ENCODE results near the gene ATP5PD. TPM values are rescaled to one million over a fixed set of nuclear protein-coding genes. Genes with fewer than 3 reads are reported as not detected.
"Not testable (repeated sequence)": the region's sequence is repeated elsewhere in the genome, so short reads cannot be mapped to it uniquely, and the experiment has no call there.

The ATP5PD gene
- total and polyA plus RNA-seq, 2 donors (not counting 1 experiment from before 2014, with no cell fraction given): 92.1 to 101 TPM

DNA sequence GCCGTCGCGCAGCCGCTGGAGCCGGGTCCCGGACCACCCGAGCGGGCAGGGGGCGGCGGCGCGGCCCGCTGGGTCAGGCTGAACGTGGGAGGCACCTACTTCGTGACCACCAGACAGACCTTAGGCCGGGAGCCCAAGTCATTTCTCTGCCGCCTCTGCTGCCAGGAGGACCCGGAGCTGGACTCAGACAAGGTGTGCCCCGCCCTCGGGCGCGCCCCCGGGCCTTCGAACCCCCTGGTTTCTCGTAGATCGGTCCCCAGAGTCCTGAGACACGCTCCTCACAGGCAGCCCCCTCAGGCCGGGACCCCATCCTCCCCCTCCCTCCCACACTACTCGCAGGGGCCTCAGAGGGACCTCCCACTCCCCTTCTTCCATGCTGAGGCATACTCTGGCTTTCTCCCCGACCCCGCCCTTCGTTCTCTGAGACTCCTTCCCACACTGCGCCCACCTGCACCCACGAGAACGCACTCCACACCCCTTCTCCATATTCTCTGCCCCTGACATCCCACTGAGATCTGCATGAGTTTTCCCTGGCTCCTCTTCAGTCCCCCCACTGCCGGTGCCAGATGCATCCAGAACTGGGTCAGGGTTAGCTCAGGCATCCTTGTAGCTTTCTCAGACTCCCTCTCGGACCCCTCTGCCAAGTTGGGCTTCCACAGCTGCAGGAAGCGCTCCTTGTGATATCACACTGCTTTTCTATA is 779 bp upstream of the ATP5PD start:
- Mint-ChIP-seq H3K4me1 (peaks cover 27% of the 10 kb centered on the region), H3K27ac (peak overlapping the region; percentile 92), H3K9me3 (ENCODE audit: insufficient read depth) (no peaks in the 10 kb centered on the region), H3K4me3 (peak overlapping the region; percentile 93), H3K27me3 (no peaks in the 10 kb centered on the region)
- H2AFZ ChIP-seq (ENCODE audit: insufficient read depth, low read depth, low read length, poor library complexity, severe bottlenecking): peak overlapping the region; percentile 99
- no peak for ATAC-seq (ENCODE audit: low read depth)
- H3K9me3 ChIP-seq (ENCODE audit: control extremely low read depth in 1 of 3, control insufficient read depth in 2 of 3, insufficient read depth in 1 of 3, low read length in 2 of 3): no peaks in the 10 kb centered on the region
- H3K4me2 ChIP-seq (replicated peaks; ENCODE audit: low read depth, low read length, poor library complexity, severe bottlenecking): peak overlapping the region; percentile 93
- peak overlapping the region; percentile 95 for H3K9ac ChIP-seq (ENCODE audit: low read length)
- peak; percentile 56 for DNase-seq
- no peaks in the 10 kb centered on the region for H4K20me1 ChIP-seq (ENCODE audit: control insufficient read depth, insufficient read depth, low read length, poor library complexity, severe bottlenecking)
- no peaks in the 10 kb centered on the region for H3K36me3 ChIP-seq (replicated peaks in 1 of 2; ENCODE audit: control extremely low read depth in 1 of 2, control insufficient read depth in 1 of 2, extremely low read depth in 1 of 2, insufficient read depth in 2 of 2, low read length in 1 of 2)
- peak overlapping the region; percentile 26 to 97 (median 89) for H3K4me3 ChIP-seq (ENCODE audit: control extremely low read depth in 1 of 5, extremely low read depth in 1 of 5, insufficient read depth in 1 of 5, low read depth in 2 of 5, low read length in 4 of 5)
- H3K27me3 ChIP-seq (replicated peaks in 1 of 4; ENCODE audit: control extremely low read depth in 1 of 4, control insufficient read depth in 3 of 4, insufficient read depth in 4 of 4, low read length in 3 of 4): no peaks in the 10 kb centered on the region
- WGBS (ENCODE audit: insufficient coverage): 1% methylated on average over 38 of the region's 38 CpGs
- ChIA-PET CTCF (interaction anchor here (1.2 to 1.5 kb wide), 3 partner anchors 67 to 125 kb away, joined by 3 to 6 read pairs (median 4); no protein-coding TSS in a partner anchor), POLR2A (interaction anchor here (0.6 to 1.3 kb wide), 6 partner anchors 16 to 158 kb away, joined by 3 to 5 read pairs (median 4); partner anchors contain the start of genes MRPL58 and NUP85)
- H3K4me1 ChIP-seq (ENCODE audit: control insufficient read depth in 2 of 2, insufficient read depth in 2 of 2, low read length in 2 of 2): peaks cover 13 to 16% of the 10 kb centered on the region in 2 donors
- H3K79me2 ChIP-seq (ENCODE audit: control insufficient read depth, insufficient read depth, low read length): peaks cover 17% of the 10 kb centered on the region
- peak overlapping the region in 1 of 2 donors; percentile 68 for H3K27ac ChIP-seq (ENCODE audit: low read length in 2 of 2)
- intact Hi-C loops (cut with micrococcal nuclease): loop anchor here (1.0 to 10.0 kb wide), 7 partner anchors 35 to 157 kb away; partner anchors contain the start of genes ARMC7, CDR2L, JPT1 and MRPL58
- TF ChIP-seq EZH2 (IDR thresholded peaks at IDR 0.05; ENCODE audit: borderline replicate concordance, insufficient read depth, low read depth, low read length, poor library complexity, severe bottlenecking): no peak
- TF ChIP-seq, protein P1, sequence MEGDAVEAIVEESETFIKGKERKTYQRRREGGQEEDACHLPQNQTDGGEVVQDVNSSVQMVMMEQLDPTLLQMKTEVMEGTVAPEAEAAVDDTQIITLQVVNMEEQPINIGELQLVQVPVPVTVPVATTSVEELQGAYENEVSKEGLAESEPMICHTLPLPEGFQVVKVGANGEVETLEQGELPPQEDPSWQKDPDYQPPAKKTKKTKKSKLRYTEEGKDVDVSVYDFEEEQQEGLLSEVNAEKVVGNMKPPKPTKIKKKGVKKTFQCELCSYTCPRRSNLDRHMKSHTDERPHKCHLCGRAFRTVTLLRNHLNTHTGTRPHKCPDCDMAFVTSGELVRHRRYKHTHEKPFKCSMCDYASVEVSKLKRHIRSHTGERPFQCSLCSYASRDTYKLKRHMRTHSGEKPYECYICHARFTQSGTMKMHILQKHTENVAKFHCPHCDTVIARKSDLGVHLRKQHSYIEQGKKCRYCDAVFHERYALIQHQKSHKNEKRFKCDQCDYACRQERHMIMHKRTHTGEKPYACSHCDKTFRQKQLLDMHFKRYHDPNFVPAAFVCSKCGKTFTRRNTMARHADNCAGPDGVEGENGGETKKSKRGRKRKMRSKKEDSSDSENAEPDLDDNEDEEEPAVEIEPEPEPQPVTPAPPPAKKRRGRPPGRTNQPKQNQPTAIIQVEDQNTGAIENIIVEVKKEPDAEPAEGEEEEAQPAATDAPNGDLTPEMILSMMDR (IDR thresholded peaks at IDR 0.05): no peak

DNA sequence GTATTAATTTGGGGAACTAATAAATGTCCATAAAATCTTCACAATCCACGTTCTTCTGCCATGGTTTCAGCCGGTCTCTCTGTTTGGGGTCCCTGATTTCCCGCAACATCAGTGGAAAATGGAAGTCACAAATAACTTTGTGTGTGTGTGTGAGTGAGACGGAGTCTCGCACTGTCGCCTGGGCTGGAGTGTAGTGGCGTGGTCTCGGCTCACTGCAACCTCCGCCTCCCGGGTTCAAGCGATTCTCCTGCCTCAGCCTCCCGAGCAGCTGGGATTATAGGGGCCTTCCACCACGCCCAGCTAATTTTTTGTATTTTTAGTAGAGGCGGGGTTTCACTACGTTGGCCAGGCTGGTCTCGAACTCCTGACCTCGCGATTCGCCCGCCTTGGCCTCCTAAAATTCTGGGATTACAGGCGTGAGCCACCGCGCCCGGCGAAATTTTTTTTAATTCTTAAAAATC is 793 bp downstream of the ATP5PD start:
- Histone ChIP-seq H3K4me2 (replicated peaks; ENCODE audit: low read depth, low read length, poor library complexity, severe bottlenecking) (peak overlapping the region; percentile 93), H3K79me2 (ENCODE audit: control insufficient read depth, insufficient read depth, low read length) (peaks cover 20% of the 10 kb centered on the region), H3K4me1 (ENCODE audit: control insufficient read depth in 2 of 2, insufficient read depth in 2 of 2, low read length in 2 of 2) (peaks cover 13 to 16% of the 10 kb centered on the region in 2 donors), H3K9ac (ENCODE audit: low read length) (peak overlapping the region; percentile 95), H2AFZ (ENCODE audit: insufficient read depth, low read depth, low read length, poor library complexity, severe bottlenecking) (peak overlapping the region; percentile 99), H3K27ac (ENCODE audit: low read length in 2 of 2) (peak overlapping the region in 1 of 2 donors; percentile 89), H3K4me3 (ENCODE audit: control extremely low read depth in 1 of 5, extremely low read depth in 1 of 5, insufficient read depth in 1 of 5, low read depth in 2 of 5, low read length in 4 of 5) (peak overlapping the region; percentile 77 to 97 (median 89))
- intact Hi-C loops (cut with micrococcal nuclease): loop anchor here (1.0 to 10.0 kb wide), 5 partner anchors 12 to 159 kb away; partner anchors contain the start of genes CDR2L, JPT1, NUP85 and SUMO2
- H3K27me3 Mint-ChIP-seq; ATAC-seq (ENCODE audit: low read depth); H3K9me3 ChIP-seq (ENCODE audit: control extremely low read depth in 1 of 3, control insufficient read depth in 2 of 3, insufficient read depth in 1 of 3, low read length in 2 of 3); H3K36me3 ChIP-seq (replicated peaks in 1 of 2; ENCODE audit: control extremely low read depth in 1 of 2, control insufficient read depth in 1 of 2, extremely low read depth in 1 of 2, insufficient read depth in 2 of 2, low read length in 1 of 2); H3K27ac Mint-ChIP-seq; H3K27me3 ChIP-seq (replicated peaks in 1 of 4; ENCODE audit: control extremely low read depth in 1 of 4, control insufficient read depth in 3 of 4, insufficient read depth in 4 of 4, low read length in 3 of 4); H3K9me3 Mint-ChIP-seq (ENCODE audit: insufficient read depth); DNase-seq; H4K20me1 ChIP-seq (ENCODE audit: control insufficient read depth, insufficient read depth, low read length, poor library complexity, severe bottlenecking): not testable (repeated sequence)
- Mint-ChIP-seq H3K4me1 (peaks cover 27% of the 10 kb centered on the region), H3K4me3 (peak overlapping the region; percentile 96)
- 35% methylated on average over 19 of the region's 25 CpGs for WGBS (ENCODE audit: insufficient coverage)
- CTCF ChIA-PET: interaction anchor here (0.5 to 1.5 kb wide), 3 partner anchors 85 to 184 kb away, joined by 3 to 4 read pairs (median 3); no protein-coding TSS in a partner anchor
- POLR2A ChIA-PET: interaction anchor here (0.8 kb wide), 1 partner anchor 11 kb away, joined by 6 read pairs; no protein-coding TSS in a partner anchor

Measured in B cell (primary cell).